Stimulated activated CD8-positive, alpha-beta memory T cell treated with anti-CD3 and anti-CD28 coated beads, Interleukin-12 subunit alpha, Interleukin-12 subunit beta, amount 100 ng/mL, for 1 hour (primary cell): ENCODE measurements around the gene APH1B.
A peak's percentile ranks its signal among the peaks of the same experiment; 100 is the strongest.
"Not testable (repeated sequence)": the region's sequence is repeated elsewhere in the genome, so short reads cannot be mapped to it uniquely, and the experiment has no call there.

Experiments
- DNase-seq: peaks from one replicate; pipeline ENCODE4 v3.0.0-alpha.2; 2020; ENCODE audit warnings: low read depth

Gene APH1B

DNA sequence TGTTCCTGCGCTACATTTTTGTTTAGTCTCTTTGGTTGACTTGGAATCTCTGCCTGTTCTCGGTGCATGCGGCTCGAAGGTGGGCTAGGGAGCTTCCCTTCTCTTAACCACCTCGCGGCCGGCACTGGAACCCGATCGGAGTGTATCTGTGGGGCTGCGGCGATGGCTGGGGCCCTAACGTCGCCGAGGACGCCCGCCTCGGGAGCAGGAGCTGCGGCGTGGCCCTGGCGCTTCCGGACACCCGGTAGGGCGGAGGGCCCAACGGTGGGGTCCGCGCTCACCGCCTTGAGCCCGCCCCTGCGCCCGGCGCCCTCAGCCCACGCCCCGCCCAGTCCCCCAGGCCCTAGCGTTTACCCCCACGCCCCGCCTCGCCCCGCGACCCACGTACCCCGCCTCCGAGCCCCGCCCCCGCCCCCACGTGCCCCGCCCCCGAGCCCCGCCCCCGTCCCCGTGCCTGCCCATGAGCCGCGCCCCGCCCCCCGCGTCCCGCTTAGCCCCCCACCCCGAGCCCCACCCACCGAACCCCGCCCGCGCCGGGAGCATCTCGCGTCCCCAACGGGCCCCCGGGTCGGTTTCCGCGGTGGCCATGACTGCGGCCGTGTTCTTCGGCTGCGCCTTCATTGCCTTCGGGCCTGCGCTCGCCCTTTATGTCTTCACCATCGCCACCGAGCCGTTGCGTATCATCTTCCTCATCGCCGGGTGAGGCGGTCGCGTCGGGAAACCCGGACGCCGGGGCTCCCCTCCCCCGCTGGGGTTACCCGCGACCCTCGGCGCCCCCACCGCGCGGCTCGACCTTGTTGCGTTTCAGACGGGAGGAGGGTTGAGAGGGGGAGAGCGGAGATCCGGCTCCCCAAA is at the start of gene APH1B:
Gene APH1B, plus strand, starts transcription at position 568 of the 855 bp plus-strand sequence. Its CDS starts 19 bp downstream, at position 587.
- peak; percentile 59 for DNase-seq

DNA sequence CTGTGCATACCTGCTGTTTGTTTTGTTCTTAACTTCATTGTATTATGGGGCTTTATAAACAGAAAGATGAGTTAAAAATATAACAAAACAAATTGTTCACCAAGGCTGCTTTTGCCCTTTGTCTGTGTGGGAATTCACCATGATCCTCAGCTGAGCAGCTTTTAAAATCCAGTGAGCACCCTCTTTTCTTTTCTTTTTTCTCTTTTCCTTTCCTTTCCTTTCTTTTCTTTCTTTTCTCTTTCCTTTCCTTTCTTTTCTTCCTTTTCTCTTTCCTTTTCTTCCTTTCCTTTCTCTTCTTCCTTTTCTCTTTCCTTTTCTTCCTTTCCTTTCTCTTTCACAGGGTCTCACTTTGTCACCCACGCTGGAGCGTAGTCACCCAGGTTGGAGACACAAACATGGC is 49.7 kb upstream of the APH1B start:
- no peak for DNase-seq

DNA sequence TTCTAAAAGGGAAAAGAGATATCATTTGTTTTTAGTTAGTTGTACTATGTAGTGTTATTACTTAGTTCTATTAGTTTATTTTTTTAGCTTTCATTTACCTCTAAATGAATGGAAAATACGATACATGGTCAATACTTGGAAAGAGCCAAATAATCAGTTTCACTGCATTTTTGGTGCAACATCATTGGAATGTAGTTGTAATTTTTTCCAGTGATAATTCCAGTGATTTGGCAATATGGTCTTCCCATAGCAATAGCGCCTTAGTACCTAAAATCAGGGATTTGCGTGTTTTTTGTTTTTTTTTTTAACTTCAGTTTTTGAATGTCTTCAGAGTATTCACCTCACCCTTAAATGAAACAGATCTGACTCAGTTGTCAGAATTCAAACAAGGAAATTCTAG is 46.2 kb upstream of the APH1B start:
- DNase-seq, result no peak

DNA sequence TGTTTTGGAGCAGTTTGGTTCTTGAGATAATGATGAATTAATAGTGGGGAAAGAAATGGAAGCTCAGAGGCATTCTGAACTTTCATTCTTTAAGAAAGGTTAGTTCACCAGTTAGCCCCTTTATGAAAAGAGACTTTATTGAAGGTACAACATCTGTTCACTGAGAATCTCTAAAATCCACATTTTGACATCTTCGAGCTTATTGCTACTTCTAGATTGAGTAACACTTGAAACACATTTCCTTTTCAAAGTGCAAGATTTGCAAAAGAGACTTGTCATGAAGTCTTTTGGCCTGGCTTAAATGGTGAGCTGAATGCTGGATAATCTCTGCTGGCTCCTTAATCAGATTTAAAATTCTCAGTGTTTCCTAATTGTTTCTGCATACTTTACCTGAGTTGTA is 45.7 kb upstream of the APH1B start:
- DNase-seq, result no peak

DNA sequence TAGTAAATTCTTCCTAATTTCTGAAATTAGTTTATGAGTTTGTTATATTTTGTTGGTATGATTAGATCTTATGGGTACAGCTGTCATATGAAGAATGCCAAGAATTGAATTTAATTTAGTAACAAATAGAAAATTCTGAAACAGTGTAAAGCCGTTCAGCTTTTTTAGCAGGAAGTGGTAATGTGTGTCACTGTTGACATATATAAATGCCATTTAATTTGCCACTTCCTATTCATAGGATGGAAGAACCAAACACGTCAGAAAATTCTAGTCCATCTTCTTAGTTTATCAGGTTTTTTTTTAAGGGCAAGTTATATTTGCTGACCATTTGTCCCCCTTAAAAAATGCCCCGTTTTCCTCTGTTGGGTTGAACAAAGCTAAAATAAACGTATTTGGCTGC is 45.0 kb upstream of the APH1B start:
- DNase-seq, result no peak

DNA sequence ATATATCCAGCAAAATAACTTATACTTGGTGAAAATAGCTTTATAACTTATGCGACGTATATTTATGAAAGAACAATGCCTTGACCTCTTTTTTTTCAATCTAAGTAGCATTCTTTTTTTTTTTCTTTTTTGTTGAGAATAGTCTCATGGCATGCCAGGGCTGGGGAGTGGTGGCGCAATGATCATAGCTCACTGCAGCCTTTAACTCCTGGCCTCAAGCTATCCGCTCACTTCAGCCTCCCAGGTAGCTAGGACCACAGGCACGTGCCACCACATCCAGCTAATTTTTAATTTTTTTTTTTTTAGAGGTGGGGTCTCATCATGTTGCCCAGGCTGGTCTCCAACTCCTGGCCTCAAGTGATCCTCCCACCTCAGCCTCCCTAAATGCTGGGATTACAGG is 44.5 kb upstream of the APH1B start:
- no peak for DNase-seq

DNA sequence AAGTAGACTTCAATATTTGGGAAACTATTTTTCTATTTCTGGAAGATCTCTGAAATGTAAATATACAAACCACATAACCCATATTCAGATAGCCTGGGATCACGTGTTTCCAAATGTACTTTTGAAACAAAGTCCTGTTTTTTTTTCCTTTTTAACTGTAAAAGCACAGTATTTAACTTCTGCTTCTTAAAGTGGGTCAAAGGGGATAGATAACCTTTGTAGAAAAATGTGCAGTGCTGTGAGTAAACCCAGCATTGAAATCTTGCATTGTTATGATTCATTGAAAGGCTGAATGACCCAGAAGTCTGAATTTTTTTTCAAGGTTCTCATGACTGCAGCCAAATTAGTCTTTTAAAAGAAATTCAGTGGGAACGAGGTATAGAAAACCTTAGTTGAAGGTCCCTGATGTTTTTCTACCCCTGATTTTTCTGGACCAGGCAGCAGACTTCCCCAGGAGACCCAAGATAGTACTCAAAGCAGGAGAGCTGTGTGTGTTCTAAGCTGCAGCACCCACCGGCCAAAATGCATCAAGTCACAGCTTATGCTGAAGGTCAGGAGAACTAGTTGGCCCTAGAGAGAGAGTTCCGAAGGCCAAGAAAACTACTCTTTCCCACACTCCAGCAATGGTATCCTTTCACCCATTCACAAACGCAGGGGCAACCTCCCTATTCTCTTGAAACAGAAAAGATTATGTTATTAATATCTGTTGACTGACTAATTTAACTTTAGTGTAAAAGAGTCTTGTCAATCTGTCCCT is 43.6 kb upstream of the APH1B start:
- DNase-seq, result no peak

DNA sequence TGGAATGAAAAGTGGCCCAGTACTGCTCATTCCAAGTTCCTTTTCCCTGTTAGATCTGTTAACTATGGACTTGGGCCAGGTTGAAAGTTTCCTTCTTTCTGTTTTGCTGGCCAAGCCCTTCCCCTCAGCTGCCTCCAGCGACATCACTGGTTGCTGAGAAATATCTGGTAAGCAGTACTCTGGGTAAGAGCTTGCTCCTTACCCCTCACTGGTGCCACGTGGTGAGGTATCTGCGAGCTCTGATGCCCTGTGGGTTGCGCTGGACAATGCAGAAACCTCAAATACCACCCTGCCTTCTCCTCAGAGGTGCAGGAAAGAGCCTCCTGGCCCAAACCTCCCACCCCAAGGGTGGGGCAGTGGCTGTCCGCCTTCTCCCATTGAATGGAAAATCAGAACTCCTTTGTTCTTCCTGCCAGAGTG is 42.9 kb upstream of the APH1B start:
- no peak for DNase-seq

DNA sequence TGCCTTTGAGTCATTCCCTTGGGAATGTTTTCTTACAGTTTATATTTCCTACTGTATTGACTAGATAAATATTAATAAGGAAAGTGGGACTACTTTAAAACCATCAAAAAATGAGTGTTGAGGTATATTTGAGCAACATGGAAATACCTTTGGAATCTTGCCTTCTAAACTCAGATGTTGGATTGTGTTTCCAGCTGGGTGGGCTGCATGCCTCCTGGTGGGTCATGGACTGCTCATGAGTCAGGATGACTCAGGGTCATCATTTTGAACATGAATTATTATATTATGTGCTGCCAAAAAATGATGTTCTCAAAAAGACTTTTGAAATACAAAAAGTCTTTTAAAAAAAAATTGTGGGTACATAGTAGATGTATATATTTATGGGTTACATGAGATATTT is 41.1 kb upstream of the APH1B start:
- DNase-seq, result no peak

DNA sequence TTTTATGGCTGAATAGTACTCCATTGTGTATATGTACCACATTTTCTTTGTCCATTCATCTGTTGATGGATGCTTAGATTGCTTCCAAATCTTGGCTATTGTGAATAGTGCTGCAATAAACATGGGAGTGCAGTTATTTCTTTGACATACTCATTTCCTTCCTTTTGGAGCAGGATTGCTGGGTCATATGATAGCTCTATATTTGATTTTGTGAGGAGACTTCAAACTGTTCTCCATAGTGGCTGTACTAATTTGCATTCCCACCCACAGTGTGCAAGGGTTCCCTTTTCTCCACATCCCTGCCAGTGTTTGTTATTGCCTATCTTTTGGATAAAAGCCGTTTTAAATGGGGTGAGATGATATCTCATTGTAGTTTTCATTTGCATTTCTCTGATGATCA is 40.3 kb upstream of the APH1B start:
- DNase-seq, result not testable (repeated sequence)

DNA sequence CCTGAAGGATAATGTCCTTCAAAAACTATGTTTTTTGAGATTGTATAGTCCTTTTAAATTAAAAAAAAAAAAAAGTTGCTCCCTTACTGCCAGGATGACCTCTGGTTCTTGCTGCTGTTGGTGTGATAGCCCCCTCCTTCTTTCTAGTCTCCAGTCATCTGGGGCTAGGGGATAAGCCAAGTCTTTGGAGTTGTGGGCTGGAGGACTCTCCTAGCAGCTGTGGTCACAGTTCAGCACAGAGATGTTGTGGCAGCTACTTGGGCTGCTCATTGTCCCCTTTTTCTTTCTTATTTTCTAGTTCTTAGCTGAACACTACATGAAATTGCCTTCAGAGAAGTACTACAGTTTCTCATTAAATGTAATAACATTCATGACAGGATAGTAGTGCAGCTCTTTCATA is 39.2 kb upstream of the APH1B start:
- DNase-seq, result no peak

DNA sequence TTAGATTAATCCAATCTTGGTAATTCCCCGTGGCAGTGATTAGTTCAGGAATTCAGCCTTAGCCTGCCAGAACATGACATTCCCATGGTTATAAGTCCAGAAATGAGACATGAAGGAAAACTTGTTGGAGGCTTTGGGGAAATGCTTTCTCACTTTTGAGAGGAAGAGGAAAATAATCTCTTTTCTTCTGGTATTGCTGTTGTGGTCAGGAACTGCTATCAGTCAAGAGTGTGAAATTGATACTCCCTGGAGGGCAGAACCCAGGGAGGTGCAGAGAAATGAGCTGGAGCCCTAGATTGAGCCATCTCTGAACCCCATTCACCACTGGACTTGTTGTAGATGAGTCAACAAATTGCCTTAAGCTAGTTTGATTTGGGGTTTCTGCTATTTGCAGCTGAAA is 38.6 kb upstream of the APH1B start:
- DNase-seq, result no peak

DNA sequence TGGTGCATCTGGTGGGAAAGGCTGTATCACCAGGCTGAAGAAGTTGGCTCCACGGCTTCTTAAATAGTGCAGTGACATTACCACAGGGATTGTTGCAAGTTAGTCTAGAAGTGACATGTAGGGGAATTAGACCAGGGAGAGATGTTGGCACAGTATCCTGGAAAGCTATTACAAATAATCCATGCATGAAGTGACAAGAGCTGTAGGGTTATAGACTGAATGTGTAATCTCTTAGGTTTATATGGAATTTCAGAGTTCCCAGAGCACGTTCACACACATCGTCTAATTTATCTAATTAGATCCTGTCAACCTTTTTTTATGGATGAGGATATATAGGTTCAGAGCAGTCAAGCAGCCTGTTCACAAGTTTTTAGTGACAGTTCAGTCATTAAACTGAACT is 37.3 kb upstream of the APH1B start:
- no peak for DNase-seq

DNA sequence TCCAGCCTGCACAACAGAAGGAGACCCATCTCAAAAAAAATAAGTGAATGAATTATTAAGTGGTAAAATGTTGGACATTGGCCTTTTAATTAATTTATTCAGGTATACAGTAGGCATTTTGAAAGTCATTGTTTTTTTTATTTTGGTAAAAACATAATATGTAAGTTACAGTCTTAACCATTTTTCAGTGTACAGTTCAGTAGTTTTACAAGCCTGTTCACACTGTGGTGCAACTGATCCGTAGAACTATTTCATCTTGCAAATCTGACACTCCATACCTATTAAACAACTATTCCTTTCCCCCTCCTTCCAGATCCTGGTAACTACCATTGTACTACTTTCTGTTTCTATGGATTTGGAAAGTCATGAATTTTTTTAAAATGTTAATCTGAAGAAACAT is 36.1 kb upstream of the APH1B start:
- no peak for DNase-seq

DNA sequence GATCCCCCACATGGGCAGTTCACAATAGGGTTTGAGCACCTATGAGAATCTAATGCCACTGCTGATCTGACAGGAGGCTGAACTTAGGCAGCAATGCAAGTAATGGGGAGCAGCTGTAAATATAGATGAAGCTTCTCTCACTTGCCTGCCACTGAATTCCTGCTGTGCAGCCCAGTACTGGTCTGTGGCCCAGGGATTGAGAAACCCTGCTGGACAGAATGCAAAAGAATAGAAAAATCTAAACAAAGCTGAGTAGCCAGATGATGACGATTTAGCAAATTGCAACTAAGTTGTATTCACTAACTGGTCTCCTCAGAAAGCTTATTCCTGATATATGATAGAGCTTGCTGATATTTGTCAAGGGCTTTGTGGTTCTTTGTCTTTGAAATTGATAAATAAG is 34.3 kb upstream of the APH1B start:
- no peak for DNase-seq

DNA sequence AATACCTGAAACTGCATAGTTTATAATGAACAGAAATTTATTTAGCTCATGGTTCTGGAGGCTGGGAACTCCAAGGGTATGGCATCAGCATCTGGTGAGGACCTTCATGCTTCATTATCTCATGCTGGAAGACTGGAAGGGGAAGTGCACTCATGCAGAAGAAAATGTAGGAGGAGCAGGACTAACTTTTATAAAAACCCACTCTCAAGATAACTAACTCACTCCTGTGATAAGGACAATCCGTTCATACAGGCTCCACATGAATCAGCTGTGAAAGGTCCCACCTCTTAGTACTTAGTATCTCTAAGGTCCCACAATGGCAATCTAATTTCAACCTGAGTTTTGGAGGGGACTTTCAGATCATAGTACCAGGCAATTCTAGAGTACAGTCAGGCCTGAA is 33.6 kb upstream of the APH1B start:
- DNase-seq, result no peak

DNA sequence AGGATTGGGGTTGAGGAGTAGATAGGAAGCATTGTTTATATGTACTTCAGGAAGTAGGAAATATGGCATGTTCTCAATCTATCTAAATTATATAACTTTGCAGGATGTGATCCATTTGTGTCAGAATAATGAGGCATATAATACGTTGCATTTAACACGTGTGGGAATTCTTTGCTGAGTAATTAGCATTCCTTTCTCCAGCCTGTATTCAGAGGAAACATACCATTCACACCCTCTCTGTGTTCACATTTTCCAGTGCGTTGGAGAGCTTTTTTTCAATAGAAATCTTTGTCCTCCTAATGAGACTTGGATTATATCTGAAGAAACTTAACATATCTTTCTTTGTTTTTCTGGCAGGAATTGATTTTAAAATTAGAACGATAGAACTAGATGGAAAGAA is 33.0 kb upstream of the APH1B start:
- DNase-seq, result no peak

DNA sequence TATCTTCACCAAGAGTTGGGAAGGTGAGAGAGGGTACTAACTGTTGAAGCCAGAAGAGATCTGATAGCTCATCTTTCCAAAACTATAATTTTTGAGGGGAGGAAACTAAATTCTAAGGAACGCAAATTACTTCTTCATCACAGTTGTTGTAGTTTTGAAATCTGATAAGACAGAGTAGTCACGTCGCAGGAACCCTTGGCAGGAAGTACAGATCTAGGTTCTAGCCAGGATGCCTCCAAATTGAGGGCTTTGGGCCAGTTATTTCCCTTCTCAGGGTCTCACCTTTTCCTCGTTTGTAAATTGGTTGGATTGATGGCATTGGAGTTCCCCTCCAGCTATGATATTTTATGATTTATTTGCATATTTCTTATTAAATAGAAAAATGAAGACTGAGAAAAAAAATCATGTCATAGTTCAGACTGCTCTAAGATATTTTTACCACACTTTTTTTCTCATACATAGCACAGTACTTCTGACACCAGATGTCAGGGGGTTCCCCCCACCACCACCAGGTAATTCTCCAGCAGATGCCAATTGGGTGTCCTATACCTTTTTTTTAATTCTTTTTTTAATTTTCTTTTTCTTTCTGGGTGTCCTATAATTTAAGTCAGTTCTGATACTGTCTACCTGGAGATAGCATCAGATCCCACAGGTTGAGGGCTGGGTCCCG is 32.3 kb upstream of the APH1B start:
- DNase-seq, result no peak

DNA sequence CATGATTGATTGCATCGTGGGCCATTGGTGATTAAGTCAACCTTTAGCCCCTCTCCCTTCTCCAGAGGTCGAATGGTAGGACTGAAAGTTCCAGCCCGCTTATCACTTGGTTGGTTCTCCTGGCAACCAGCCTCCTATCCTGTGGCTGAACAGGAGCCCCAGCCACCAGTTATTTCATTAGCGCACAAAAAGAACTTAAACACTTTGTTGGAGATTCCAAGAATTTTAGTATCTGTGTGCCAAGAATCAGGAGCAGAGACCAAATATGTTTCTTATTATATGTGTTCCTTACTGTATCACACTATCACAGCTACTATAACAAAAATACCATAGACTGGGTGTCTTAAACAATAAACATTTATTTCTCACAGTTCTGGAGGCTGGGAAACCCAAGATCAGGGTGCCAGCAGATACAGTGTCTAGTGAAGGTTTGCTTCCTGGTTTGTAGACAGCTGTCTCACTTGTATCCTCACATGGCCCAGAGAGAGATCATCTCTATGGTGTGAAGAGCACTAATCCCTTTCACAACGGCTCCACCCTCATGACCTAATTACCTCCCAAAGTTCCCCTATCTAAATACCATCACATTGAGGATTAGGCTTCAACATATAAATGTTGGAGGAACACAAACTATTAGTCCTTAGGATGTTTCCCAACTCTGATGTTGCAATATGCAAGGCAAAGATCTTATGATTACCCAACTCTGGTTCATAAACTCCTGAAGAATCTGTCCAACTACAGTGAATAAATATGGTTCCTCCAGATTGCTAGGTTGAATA is 30.5 kb upstream of the APH1B start:
- DNase-seq, result no peak

DNA sequence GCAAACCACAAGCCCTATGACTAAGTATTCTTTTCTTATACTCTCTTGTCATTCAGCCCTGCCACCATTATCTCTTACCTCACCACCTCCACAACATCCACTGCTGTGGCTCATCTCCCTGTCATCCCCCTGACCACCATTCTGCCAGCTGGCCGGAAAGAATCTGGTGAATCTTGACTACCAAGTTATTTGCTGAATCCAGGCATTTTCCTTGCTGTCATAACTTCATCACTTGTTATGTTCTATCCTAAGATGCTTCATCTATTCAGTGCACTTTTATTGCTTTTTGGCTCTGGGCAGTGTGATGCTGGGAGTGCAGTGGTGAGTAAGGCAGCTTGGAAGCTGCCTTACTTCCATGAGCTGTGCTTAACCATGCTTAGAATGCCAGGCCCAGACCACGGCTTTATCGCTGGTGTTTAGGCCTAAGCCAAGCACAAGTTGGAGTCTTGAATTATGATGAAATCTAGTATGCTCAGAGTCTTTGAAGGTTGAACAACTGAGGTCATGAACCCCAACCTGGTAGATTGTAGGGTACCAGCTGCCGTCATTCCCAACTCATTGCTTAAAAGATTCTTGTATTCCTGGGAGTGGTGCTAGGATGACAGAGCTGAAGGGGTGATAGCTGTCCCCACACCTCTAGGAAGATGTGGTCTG is 27.0 kb upstream of the APH1B start:
- DNase-seq, result no peak

DNA sequence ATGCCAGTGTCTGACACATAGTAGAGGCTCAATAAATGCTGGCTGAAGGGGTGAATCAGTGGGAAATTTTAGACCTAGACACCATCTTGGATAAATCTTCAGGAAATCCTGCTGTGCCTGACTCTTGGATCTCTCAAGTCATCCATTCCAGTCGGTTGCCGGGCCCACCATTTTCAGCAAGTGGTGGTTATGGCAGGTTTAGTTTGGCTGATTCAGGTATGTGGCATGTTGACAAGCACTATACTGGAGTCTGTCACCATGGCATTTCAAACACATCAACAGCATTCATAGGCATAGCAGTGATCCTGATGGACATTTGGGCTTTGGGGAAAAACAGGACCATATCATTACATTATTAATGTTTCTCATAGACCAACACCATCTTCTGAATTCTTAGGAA is 25.7 kb upstream of the APH1B start:
- no peak for DNase-seq

DNA sequence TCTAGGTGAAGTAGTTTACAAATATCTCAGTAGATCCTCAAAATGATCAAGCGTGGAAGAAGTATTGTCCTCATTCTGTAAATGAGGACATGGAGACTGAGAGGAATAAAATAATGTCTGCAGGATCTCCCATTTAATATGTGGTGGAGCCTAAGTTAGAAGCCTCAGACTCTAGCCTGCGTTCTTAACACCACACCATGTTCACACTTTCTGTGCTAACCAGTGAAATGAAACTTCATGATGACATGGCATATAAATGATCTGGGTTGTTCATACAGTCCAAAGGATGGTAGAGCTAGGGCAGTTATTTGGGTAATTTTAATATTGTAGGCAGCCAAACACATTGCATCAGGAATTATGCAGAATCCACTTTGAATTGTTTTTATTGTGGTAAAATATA is 25.1 kb upstream of the APH1B start:
- DNase-seq, result no peak
